Heart left ventricle (tissue), 16 donors: ENCODE data around the gene FAM76B. TPM values are rescaled to one million over a fixed set of nuclear protein-coding genes. Genes with fewer than 3 reads are reported as not detected.

ENCODE experiments used
- ATAC-seq, 4 donors: fragments of 200-7000 bp; cut with Tn5 transposase; one replicate each; pipeline ENCODE4 v1.9.1; 2020 to 2022; ENCODE audit warnings: moderate library complexity in 4 of 4, mild to moderate bottlenecking in 3 of 4, moderate number of reproducible peaks in 1 of 4
- DNase-seq, 5 donors: peaks; one replicate each; pipeline ENCODE4 v3.0.0-alpha.2; 2020
- H3K27ac ChIP-seq, 12 donors: fragments of 200-600 bp; sonication (generic) in 4 of 12; one replicate each; pipeline versions ENCODE4 v1.5.0 to v1.8.0; 2016 to 2022; ENCODE audit warnings: mild to moderate bottlenecking in 2 of 12
- H3K27me3 ChIP-seq, 9 donors: fragments of 200-600 bp; sonication (generic) in 2 of 9; one replicate each; pipeline versions ENCODE4 v1.5.1 to v1.8.0; 2016 to 2022; ENCODE audit warnings: mild to moderate bottlenecking in 3 of 9
- H3K36me3 ChIP-seq, 9 donors: fragments of 200-600 bp; sonication (generic) in 2 of 9; one replicate each; pipeline versions ENCODE4 v1.5.0 to v1.8.0; 2018 to 2022; ENCODE audit warnings: mild to moderate bottlenecking in 2 of 9
- H3K4me1 ChIP-seq, 12 donors: fragments of 200-600 bp; sonication (generic) in 4 of 12; one replicate each; pipeline versions ENCODE4 v1.5.0 to v1.8.0; 2016 to 2022; ENCODE audit warnings: mild to moderate bottlenecking in 3 of 12
- H3K4me3 ChIP-seq, 12 donors: fragments of 200-600 bp; sonication (generic) in 4 of 12; one replicate each; pipeline versions ENCODE4 v1.5.0 to v1.8.0; 2017 to 2022; ENCODE audit warnings: mild to moderate bottlenecking in 9 of 12, moderate library complexity in 4 of 12
- H3K9me3 ChIP-seq, 12 donors: fragments of 200-600 bp; sonication (generic) in 4 of 12; one replicate each; pipeline versions ENCODE4 v1.5.0 to v1.8.0; 2016 to 2022; ENCODE audit warnings: mild to moderate bottlenecking in 1 of 12
- CTCF ChIP-seq, 12 donors: fragments of 200-600 bp; sonication (generic) in 4 of 12; IDR thresholded peaks; one replicate each; pipeline versions ENCODE4 v1.5.0 to v1.8.0; 2018 to 2022; ENCODE audit warnings: antibody characterized with exemption in 12 of 12, mild to moderate bottlenecking in 5 of 12
- POLR2A ChIP-seq, 2 donors: fragments of 450-650 bp; IDR thresholded peaks; one replicate each; pipeline ENCODE4 v1.6.1; 2017; ENCODE audit warnings: antibody characterized with exemption in 2 of 2, mild to moderate bottlenecking in 2 of 2, moderate library complexity in 2 of 2
- WGBS, 4 donors: extraction: QIAGEN DNeasy Blood & Tissue Kit in 2 of 4; methylation state at CpG; one replicate each; pipeline versions ENCODE4 v1.1.5 to v1.1.7; 2013 to 2018; 5-methylcytosine and 5-hydroxymethylcytosine counted together
- intact Hi-C, 10 donors: fragments of 100-400 bp; cut with DNase I; formaldehyde crosslinking; loops; one replicate each; pipeline versions ENCODE4 v1.11.1 to v1.14.2; 2022
- polyA plus RNA-seq, 2 donors: library from polyadenylated mRNA; stranded (reverse); fragments of 200-250 nt; gene quantifications; one replicate each; pipeline ENCODE4 v1.2.3, GENCODE V29; 2013
- total RNA-seq, 9 donors: library from RNA; depleted of rRNA in 2 of 9; stranded (reverse); fragments of >200 nt in 2 of 9; fragmentation: NEBNext Ultra II Directional in 3 of 9; extraction: Animal tissue kit (Norgen Biotek cat#: 25700) in 3 of 9; gene quantifications; one replicate each; pipeline versions ENCODE4 v1.1.0 to v1.2.4, GENCODE V29; 2016 to 2023
- donor health status: ischemic (EF 13 %, LVEDD 7.1; RV severe dilation, severe dysfunction).
- donor health status: healthy with polysubstance abuse.
- donor health status: DM: no; HTN: yes; CAD: no.
- donor health status: DM: no; HTN: no; CAD: no.
- donor health status: ischemic (EF 25% LVEDD 6.9; RV normal size, moderate dysfunction).
- donor health status: ischemic (EF 25% LVEDD 5.7; RV mildly dilated, moderate dysfunction).
- donor health status: healthy.
- donor health status: DM: yes; HTN: yes; CAD: no.
- donor health status: ischemic (EF 35%, LVEDD 5.7; RV mildly dilated, moderate dysfunction).
- donor health status: nonischemic (EF 11% LVEDD 7.7; RV severe dilation, severe dysfunction).
- donor health status: DM: yes; HTN: yes; CAD: no.
- donor health status: PGD.
- donor health status: ischemic (EF 29% LVEDD 5.4; RV normal size, mild dysfunction).
- donor health status: nonischemic (EF 23%, LVEDD 6.1; RV moderate dilation, normal function).

Gene FAM76B
- total and polyA plus RNA-seq, 11 donors = 4.6 to 13.2 (median 5.8) TPM

DNA sequence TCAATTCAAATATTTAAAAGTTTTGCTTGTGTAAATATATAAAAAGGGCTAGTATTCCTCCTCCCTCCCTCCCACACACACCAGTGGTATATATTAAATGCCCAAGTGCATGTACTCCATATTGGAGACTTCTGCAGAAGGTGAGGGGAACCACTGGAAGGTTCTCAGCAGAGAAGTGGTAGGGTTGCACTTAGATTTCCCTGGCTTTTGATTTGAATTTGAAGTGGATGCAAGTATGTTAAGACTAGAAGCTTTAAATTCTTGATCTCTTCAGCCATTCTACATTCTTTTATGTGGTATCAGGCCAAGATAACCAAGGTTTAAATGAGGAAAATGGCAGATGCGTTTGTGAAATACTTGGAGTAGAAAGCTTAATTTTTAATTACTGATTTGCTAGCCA lies 43.8 kb upstream of the FAM76B start:
- TF ChIP-seq CTCF (IDR thresholded peaks at IDR 0.05) (no peak), POLR2A (IDR thresholded peaks at IDR 0.05) (no peak)
- Histone ChIP-seq H3K9me3 (no peaks in the 10 kb centered on the region), H3K4me1 (peaks cover 0 to 11% (median 0%) of the 10 kb centered on the region in 12 donors), H3K27ac (no peak overlapping the region), H3K36me3 (peaks cover 0 to 99% (median 76%) of the 10 kb centered on the region in 9 donors), H3K27me3 (no peaks in the 10 kb centered on the region), H3K4me3 (no peak overlapping the region)
- ATAC-seq (no peak), DNase-seq (no peak)
- 0 to 47% (median 36%) methylated on average over 1 of the region's 1 CpG for WGBS, 4 donors
- intact Hi-C loops = loop anchor here in 9 of 10 donors (10.0 kb wide), 6 partner anchors 91 to 591 kb away; partner anchors contain the start of genes JRKL (in 3 of the 9), MAML2 (in 1 of the 9) and MTMR2 (in 1 of the 9)

- H3K27me3 ChIP-seq = no peaks in the 10 kb centered on the region
- ATAC-seq = no peak
- intact Hi-C loops = loop anchor here in 9 of 10 donors (10.0 kb wide), 6 partner anchors 92 to 592 kb away; partner anchors contain the start of genes JRKL (in 3 of the 9), MAML2 (in 1 of the 9) and MTMR2 (in 1 of the 9)
- TF ChIP-seq CTCF (IDR thresholded peaks at IDR 0.05) (no peak), POLR2A (IDR thresholded peaks at IDR 0.05) (no peak)
- peaks cover 0 to 99% (median 78%) of the 10 kb centered on the region in 9 donors for H3K36me3 ChIP-seq
- no peak overlapping the region for H3K27ac ChIP-seq
- peaks cover 0 to 11% (median 0%) of the 10 kb centered on the region in 12 donors for H3K4me1 ChIP-seq
- no peak for DNase-seq
- no peaks in the 10 kb centered on the region for H3K9me3 ChIP-seq
- no peak overlapping the region for H3K4me3 ChIP-seq
- 70 to 78% (median 73%) methylated on average over 3 of the region's 3 CpGs for WGBS, 4 donors
These were observed 43.2 kb upstream of the FAM76B start for GRCh38 chr11:95832763-95833162.

GRCh38 chr11:95831198-95831883 lies 41.8 kb upstream of the FAM76B start:
- no peaks in the 10 kb centered on the region for H3K9me3 ChIP-seq
- intact Hi-C loops = loop anchor here in 9 of 10 donors (10.0 kb wide), 6 partner anchors 93 to 593 kb away; partner anchors contain the start of genes JRKL (in 3 of the 9), MAML2 (in 1 of the 9) and MTMR2 (in 1 of the 9)
- ATAC-seq (no peak), DNase-seq (no peak)
- no peaks in the 10 kb centered on the region for H3K27me3 ChIP-seq
- H3K4me1 ChIP-seq = peaks cover 0 to 7% (median 0%) of the 10 kb centered on the region in 12 donors
- WGBS, 4 donors = 86 to 96% (median 90%) methylated on average over 2 of the region's 2 CpGs
- H3K4me3 ChIP-seq = no peak overlapping the region
- peaks cover 0 to 95% (median 80%) of the 10 kb centered on the region in 9 donors for H3K36me3 ChIP-seq
- no peak for TF ChIP-seq POLR2A (IDR thresholded peaks at IDR 0.05)
- no peak overlapping the region for H3K27ac ChIP-seq

DNA sequence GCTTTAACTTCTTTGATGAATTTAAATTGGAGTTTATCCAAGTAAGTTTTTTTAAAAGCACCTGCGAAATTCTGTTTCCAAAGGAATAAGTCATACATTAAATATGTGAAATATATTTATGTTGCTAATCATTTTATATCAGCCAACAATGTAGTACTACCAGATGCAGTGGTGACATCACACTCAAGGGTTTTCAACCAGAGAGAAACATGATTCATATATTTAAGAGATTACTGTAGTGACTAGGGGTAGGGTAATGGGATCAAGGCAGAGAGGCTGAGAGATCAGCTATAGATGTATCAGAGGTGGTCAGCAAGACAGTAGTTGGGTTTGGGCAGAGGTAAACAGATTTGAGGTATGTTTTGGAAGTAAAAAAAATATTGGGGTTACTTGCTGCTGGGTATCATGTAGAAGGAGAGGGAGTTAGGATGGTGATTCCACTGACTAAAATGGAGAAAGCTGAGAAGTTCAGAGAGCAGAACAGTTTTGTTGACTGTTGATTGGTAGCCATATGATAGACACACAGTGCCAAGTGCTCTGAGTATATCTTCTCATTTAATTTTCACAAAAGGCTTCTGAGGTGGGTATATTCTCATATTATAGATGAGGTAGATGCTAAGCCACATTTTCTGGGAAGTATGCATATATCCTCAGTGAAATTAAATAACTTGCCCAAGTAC lies 40.1 kb upstream of the FAM76B start:
- no peak overlapping the region for H3K27ac ChIP-seq
- no peak for TF ChIP-seq CTCF (IDR thresholded peaks at IDR 0.05)
- no peak for TF ChIP-seq POLR2A (IDR thresholded peaks at IDR 0.05)
- no peaks in the 10 kb centered on the region for H3K27me3 ChIP-seq
- H3K4me3 ChIP-seq = no peak overlapping the region
- H3K9me3 ChIP-seq = no peaks in the 10 kb centered on the region
- ATAC-seq = no peak
- H3K36me3 ChIP-seq = peaks cover 0 to 87% (median 68%) of the 10 kb centered on the region in 9 donors
- no peaks in the 10 kb centered on the region for H3K4me1 ChIP-seq
- WGBS, 4 donors = 93 to 98% (median 96%) methylated on average over 1 of the region's 1 CpG
- intact Hi-C loops = loop anchor here in 9 of 10 donors (10.0 kb wide), 6 partner anchors 95 to 595 kb away; partner anchors contain the start of genes JRKL (in 3 of the 9), MAML2 (in 1 of the 9) and MTMR2 (in 1 of the 9)
- DNase-seq = no peak
